Sigmoid colon (tissue), 7 donors: Measurements from ENCODE around the gene CRY1. TPM values are rescaled to one million over a fixed set of nuclear protein-coding genes. Genes with fewer than 3 reads are reported as not detected.

Experiments used
- DNase-seq: peaks from one replicate; pipeline ENCODE4 v3.0.0-alpha.2; 2019
- H3K27ac ChIP-seq, 4 donors: fragments of 200-600 bp; sonication (generic); one replicate each; pipeline ENCODE4 v1.5.1; 2016 to 2019; ENCODE audit warnings: mild to moderate bottlenecking in 1 of 4
- H3K27me3 ChIP-seq, 3 donors: fragments of 200-600 bp; sonication (generic); one replicate each; pipeline ENCODE4 v1.5.1; 2019; ENCODE audit warnings: mild to moderate bottlenecking in 1 of 3
- H3K36me3 ChIP-seq, 4 donors: fragments of 200-600 bp; sonication (generic); one replicate each; pipeline ENCODE4 v1.5.1; 2016 to 2019
- H3K4me1 ChIP-seq, 4 donors: fragments of 200-600 bp; sonication (generic); one replicate each; pipeline ENCODE4 v1.5.1; 2017 to 2019
- H3K4me3 ChIP-seq, 4 donors: fragments of 200-600 bp; sonication (generic); one replicate each; pipeline ENCODE4 v1.5.1; 2017 to 2019; ENCODE audit warnings: mild to moderate bottlenecking in 2 of 4, moderate library complexity in 1 of 4
- H3K9me3 ChIP-seq, 4 donors: fragments of 200-600 bp in 3 of 4; sonication (generic) in 3 of 4; one replicate each; pipeline versions ENCODE4 v1.5.1 to v1.6.1; 2013 to 2019
- EP300 ChIP-seq, 4 donors: sonication (generic); formaldehyde crosslinking; IDR thresholded peaks; one replicate each; pipeline ENCODE4 v1.6.1; 2017; ENCODE audit warnings: antibody characterized with exemption in 4 of 4
- POLR2A ChIP-seq, 2 donors: fragments of 450-650 bp; IDR thresholded peaks; one replicate each; pipeline ENCODE4 v1.6.1; 2016; ENCODE audit warnings: antibody characterized with exemption in 2 of 2, mild to moderate bottlenecking in 2 of 2, moderate library complexity in 2 of 2
- POLR2AphosphoS5 ChIP-seq, 4 donors: sonication (generic); formaldehyde crosslinking; IDR thresholded peaks; one replicate each; pipeline ENCODE4 v1.6.1; 2017; ENCODE audit warnings: antibody characterized with exemption in 4 of 4
- WGBS, 2 donors: extraction: QIAGEN DNeasy Blood & Tissue Kit; methylation state at CpG; one replicate each; pipeline ENCODE4 v1.1.7; 2013; 5-methylcytosine and 5-hydroxymethylcytosine counted together
- intact Hi-C: fragments of 100-400 bp; cut with DNase I; formaldehyde crosslinking; loops from one replicate; pipeline ENCODE4 v1.15.1; 2023
- polyA plus RNA-seq, 3 donors: library from polyadenylated mRNA; stranded (reverse); fragments of 200-250 nt; gene quantifications; one replicate each; pipeline ENCODE4 v1.2.3, GENCODE V29; 2013
- total RNA-seq, 4 donors: library from RNA; depleted of rRNA; stranded (reverse); fragments of >200 nt; gene quantifications; one replicate each; pipeline ENCODE4 v1.1.0, GENCODE V29; 2016
- TF ChIP-seq, protein P1 (sequence below), 4 experiments: fragments of 450-650 bp in 3 of 4; fragments of 200-600 bp in 1 of 4; IDR thresholded peaks; one replicate each; pipeline ENCODE4 v1.5.1; 2016 to 2019; ENCODE audit warnings: antibody characterized with exemption in 4 of 4, mild to moderate bottlenecking in 3 of 4, moderate library complexity in 2 of 4
- donor health status: healthy with polysubstance abuse.
- donor health status: Bipolar disorder and iron deficiency.
- donor health status: healthy.

The CRY1 gene
- total and polyA plus RNA-seq, 7 donors: 7.2 to 40.4 (median 20.3) TPM

- no peaks in the 10 kb centered on the region for H3K9me3 ChIP-seq
- H3K4me3 ChIP-seq: no peak overlapping the region
- 72 to 79% methylated on average over 2 of the region's 2 CpGs for WGBS, 2 donors
- no peak for DNase-seq
- peaks cover 0 to 34% (median 2%) of the 10 kb centered on the region in 4 donors for H3K36me3 ChIP-seq
- TF ChIP-seq EP300 (IDR thresholded peaks at IDR 0.05) (no peak), POLR2AphosphoS5 (IDR thresholded peaks at IDR 0.05) (no peak), POLR2A (IDR thresholded peaks at IDR 0.05) (no peak)
- TF ChIP-seq, protein P1, sequence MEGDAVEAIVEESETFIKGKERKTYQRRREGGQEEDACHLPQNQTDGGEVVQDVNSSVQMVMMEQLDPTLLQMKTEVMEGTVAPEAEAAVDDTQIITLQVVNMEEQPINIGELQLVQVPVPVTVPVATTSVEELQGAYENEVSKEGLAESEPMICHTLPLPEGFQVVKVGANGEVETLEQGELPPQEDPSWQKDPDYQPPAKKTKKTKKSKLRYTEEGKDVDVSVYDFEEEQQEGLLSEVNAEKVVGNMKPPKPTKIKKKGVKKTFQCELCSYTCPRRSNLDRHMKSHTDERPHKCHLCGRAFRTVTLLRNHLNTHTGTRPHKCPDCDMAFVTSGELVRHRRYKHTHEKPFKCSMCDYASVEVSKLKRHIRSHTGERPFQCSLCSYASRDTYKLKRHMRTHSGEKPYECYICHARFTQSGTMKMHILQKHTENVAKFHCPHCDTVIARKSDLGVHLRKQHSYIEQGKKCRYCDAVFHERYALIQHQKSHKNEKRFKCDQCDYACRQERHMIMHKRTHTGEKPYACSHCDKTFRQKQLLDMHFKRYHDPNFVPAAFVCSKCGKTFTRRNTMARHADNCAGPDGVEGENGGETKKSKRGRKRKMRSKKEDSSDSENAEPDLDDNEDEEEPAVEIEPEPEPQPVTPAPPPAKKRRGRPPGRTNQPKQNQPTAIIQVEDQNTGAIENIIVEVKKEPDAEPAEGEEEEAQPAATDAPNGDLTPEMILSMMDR (IDR thresholded peaks at IDR 0.05): no peak
- peak overlapping the region; percentile 12 to 75 (median 44) for H3K27ac ChIP-seq
- peaks cover 0 to 20% (median 8%) of the 10 kb centered on the region in 4 donors for H3K4me1 ChIP-seq
- no peaks in the 10 kb centered on the region for H3K27me3 ChIP-seq
- intact Hi-C loops: no loop called here
Measured at GRCh38 chr12:106994579-106995220, 98.6 kb downstream of the CRY1 start.

GRCh38 chr12:106987846-106988245 is 105.5 kb downstream of the CRY1 start:
- H3K27me3 ChIP-seq: no peaks in the 10 kb centered on the region
- peaks cover 0 to 19% (median 3%) of the 10 kb centered on the region in 4 donors for H3K36me3 ChIP-seq
- WGBS, 2 donors: 67 to 79% methylated on average over 6 of the region's 6 CpGs
- no peaks in the 10 kb centered on the region for H3K9me3 ChIP-seq
- TF ChIP-seq POLR2A (IDR thresholded peaks at IDR 0.05): no peak
- TF ChIP-seq, protein P1 (IDR thresholded peaks at IDR 0.05): no peak
- TF ChIP-seq POLR2AphosphoS5 (IDR thresholded peaks at IDR 0.05): no peak
- no peak for TF ChIP-seq EP300 (IDR thresholded peaks at IDR 0.05)
- peak overlapping the region; percentile 92 to 96 (median 94) for H3K27ac ChIP-seq
- H3K4me1 ChIP-seq: peaks cover 0 to 32% (median 18%) of the 10 kb centered on the region in 4 donors
- DNase-seq: no peak
- intact Hi-C loops: loop anchor here (1.0 to 2.0 kb wide), 3 partner anchors 31 to 105 kb away; partner anchors contain the start of gene CRY1
- H3K4me3 ChIP-seq: peak overlapping the region in 1 of 4 donors; percentile 76

DNA sequence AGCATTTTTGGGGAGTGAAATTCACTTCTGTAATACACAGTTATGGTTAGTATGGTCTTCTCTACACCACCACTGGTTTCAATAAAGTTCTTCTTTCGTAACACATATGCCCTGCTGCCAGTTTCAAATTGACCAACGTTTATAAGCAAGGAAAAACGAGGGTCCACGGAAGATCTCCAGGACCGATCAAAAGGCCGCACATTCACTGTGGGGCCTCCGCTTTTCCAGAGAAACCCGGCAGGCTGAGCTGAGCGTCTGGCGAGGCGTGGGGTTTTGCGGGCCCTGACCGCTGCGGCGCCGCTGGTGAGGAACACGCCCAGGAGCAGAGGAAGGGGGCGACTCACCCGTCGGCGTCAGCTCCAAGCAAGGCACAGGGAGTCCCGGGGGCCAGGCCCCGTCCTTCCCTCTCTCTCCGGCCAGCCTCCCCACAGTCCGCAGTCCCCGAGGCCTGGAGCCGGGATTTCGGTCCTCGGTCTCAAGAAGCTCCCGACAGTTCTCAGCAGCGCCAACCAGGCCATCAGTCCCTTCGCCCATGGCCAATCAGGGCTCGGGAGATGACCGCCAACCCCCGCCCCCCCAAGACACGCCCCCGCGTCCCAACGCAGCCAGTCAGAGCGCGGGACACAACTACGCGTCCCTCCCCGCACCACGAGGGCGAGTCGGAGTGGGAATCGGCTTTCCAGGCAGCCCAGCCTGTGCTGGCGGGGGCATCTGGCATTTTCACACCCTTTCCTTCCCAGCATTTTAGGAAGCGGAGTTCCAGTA is 106.5 kb downstream of the CRY1 start, which contains the start of gene MTERF2:
MTERF2 (minus strand) TSS at position 522 of the 765 bp plus-strand sequence. CDS start 8,432 bp downstream, outside the sequence.
- H3K27me3 ChIP-seq: no peaks in the 10 kb centered on the region
- TF ChIP-seq POLR2A (IDR thresholded peaks at IDR 0.05): peak; percentile 60 to 63
- TF ChIP-seq EP300 (IDR thresholded peaks at IDR 0.05): no peak
- TF ChIP-seq, protein P1 (IDR thresholded peaks at IDR 0.05): no peak
- TF ChIP-seq POLR2AphosphoS5 (IDR thresholded peaks at IDR 0.05): peak; percentile 80 to 95 (median 88)
- peak; percentile 97 for DNase-seq
- peaks cover 0 to 32% (median 19%) of the 10 kb centered on the region in 4 donors for H3K4me1 ChIP-seq
- peak within 1 kb of the TSS; percentile 92 to 96 (median 94) for H3K27ac ChIP-seq
- no peaks in the 10 kb centered on the region for H3K9me3 ChIP-seq
- peaks cover 0 to 21% (median 3%) of the 10 kb centered on the region in 4 donors for H3K36me3 ChIP-seq
- 0 to 1% methylated on average over 50 of the region's 50 CpGs for WGBS, 2 donors
- peak within 1 kb of the TSS; percentile 70 to 76 (median 73) for H3K4me3 ChIP-seq
- intact Hi-C loops: loop anchor here (1.0 to 2.0 kb wide), 3 partner anchors 30 to 106 kb away; partner anchors contain the start of gene CRY1

- 29 to 35% methylated on average over 4 of the region's 4 CpGs for WGBS, 2 donors
- no peaks in the 10 kb centered on the region for H3K9me3 ChIP-seq
- H3K4me1 ChIP-seq: peaks cover 0 to 35% (median 21%) of the 10 kb centered on the region in 4 donors
- TF ChIP-seq POLR2A (IDR thresholded peaks at IDR 0.05) (no peak), EP300 (IDR thresholded peaks at IDR 0.05) (no peak), POLR2AphosphoS5 (IDR thresholded peaks at IDR 0.05) (no peak)
- TF ChIP-seq, protein P1 (IDR thresholded peaks at IDR 0.05): no peak
- peaks cover 0 to 23% (median 3%) of the 10 kb centered on the region in 4 donors for H3K36me3 ChIP-seq
- H3K4me3 ChIP-seq: peak overlapping the region; percentile 70 to 76 (median 73)
- H3K27ac ChIP-seq: peak overlapping the region; percentile 92 to 96 (median 94)
- H3K27me3 ChIP-seq: no peaks in the 10 kb centered on the region
- intact Hi-C loops: loop anchor here (2.0 kb wide), 2 partner anchors 29 to 41 kb away; no protein-coding TSS in a partner anchor
- DNase-seq: no peak
Measured at GRCh38 chr12:106986135-106986534, 107.2 kb downstream of the CRY1 start.
